Spleen (tissue), 7 donors: ENCODE data around the gene RAB6A.

Experiments used
- POLR2A ChIP-seq, 3 donors: fragments of 450-650 bp; IDR thresholded peaks; one replicate each; pipeline ENCODE4 v1.5.1; 2017; ENCODE audit warnings: antibody characterized with exemption in 3 of 3, mild to moderate bottlenecking in 1 of 3
- POLR2AphosphoS5 ChIP-seq, 3 donors: sonication (generic); formaldehyde crosslinking; IDR thresholded peaks; one replicate each; pipeline ENCODE4 v1.5.1; 2017; ENCODE audit warnings: antibody characterized with exemption in 3 of 3
- TF ChIP-seq, protein P1 (sequence below), 11 experiments: fragments of 200-600 bp in 7 of 11; fragments of 450-650 bp in 4 of 11; sonication (generic) in 4 of 11; IDR thresholded peaks in 8 of 11; conservative IDR thresholded peaks in 3 of 11; 1 replicate in 7 of 11; 2 replicates in 4 of 11; pipeline versions ENCODE4 v1.4.0 to v1.8.0; 2016 to 2021; ENCODE audit warnings: antibody characterized with exemption in 11 of 11, inconsistent platforms in 4 of 11, mild to moderate bottlenecking in 1 of 11
- donor health status: DM: no; HTN: no; CAD: no; lungs with moderate emphysema.
- donor health status: DM: no; HTN: no; CAD: no.
- donor health status: DM: no; HTN: no; CAD: no.

DNA sequence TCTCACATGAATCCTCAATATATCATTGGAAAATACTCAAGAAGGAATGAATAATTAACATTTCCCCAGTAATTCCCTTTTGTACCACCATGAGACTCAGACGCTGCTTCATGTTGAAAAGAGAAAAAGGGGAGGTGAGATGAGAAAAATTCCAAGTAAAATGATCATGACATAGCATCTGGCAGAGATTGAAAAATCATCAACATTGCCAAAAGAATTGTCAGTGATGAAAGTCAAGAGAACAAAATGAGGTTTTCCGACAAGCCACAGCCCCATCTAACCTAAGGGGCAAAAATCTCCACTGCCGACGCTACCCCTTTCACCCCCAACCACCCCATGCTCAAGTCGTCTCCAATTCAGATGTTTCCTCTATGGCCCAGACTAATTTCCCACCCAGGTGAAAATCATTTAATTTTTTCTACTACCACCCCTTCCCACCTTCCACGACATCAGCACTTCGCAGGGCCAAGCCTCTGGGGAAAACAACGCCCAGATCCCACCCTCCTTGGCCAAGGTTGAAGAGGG is 1.2 kb downstream of the RAB6A start:
- TF ChIP-seq, protein P1, sequence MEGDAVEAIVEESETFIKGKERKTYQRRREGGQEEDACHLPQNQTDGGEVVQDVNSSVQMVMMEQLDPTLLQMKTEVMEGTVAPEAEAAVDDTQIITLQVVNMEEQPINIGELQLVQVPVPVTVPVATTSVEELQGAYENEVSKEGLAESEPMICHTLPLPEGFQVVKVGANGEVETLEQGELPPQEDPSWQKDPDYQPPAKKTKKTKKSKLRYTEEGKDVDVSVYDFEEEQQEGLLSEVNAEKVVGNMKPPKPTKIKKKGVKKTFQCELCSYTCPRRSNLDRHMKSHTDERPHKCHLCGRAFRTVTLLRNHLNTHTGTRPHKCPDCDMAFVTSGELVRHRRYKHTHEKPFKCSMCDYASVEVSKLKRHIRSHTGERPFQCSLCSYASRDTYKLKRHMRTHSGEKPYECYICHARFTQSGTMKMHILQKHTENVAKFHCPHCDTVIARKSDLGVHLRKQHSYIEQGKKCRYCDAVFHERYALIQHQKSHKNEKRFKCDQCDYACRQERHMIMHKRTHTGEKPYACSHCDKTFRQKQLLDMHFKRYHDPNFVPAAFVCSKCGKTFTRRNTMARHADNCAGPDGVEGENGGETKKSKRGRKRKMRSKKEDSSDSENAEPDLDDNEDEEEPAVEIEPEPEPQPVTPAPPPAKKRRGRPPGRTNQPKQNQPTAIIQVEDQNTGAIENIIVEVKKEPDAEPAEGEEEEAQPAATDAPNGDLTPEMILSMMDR (IDR thresholded peaks at IDR 0.05 in 8 of 11, conservative IDR thresholded peaks at IDR 0.05 in 3 of 11): peak in 1 of 11 experiments; percentile 19
- TF ChIP-seq POLR2A (IDR thresholded peaks at IDR 0.05) (no peak), POLR2AphosphoS5 (IDR thresholded peaks at IDR 0.05) (no peak)
